CD4-positive, alpha-beta T cell treated with Interleukin-10 for 1 hour (primary cell): ENCODE results near the gene CDX2.

Experiments
- DNase-seq: peaks from one replicate; pipeline ENCODE4 v3.0.0-alpha.2; 2020

Gene CDX2

GRCh38 chr13:27928353-27928804 lies 40.7 kb downstream of the CDX2 start:
- DNase-seq = no peak

- DNase-seq = no peak
These were observed 41.4 kb downstream of the CDX2 start for GRCh38 chr13:27927444-27928352.

GRCh38 chr13:27926644-27927434 lies 42.3 kb downstream of the CDX2 start:
- no peak for DNase-seq

GRCh38 chr13:27925220-27925991 lies 43.7 kb downstream of the CDX2 start:
- no peak for DNase-seq

- DNase-seq = no peak
These were observed 44.5 kb downstream of the CDX2 start for GRCh38 chr13:27924529-27925141.

- no peak for DNase-seq
These were observed 45.2 kb downstream of the CDX2 start for GRCh38 chr13:27923794-27924528.

GRCh38 chr13:27922883-27923612 lies 46.1 kb downstream of the CDX2 start:
- DNase-seq = no peak

- no peak for DNase-seq
These were observed 46.9 kb downstream of the CDX2 start for GRCh38 chr13:27921961-27922882.

- DNase-seq = no peak
These were observed 47.6 kb downstream of the CDX2 start for GRCh38 chr13:27921421-27921960.

- no peak for DNase-seq
These were observed 48.3 kb downstream of the CDX2 start for GRCh38 chr13:27920677-27921420.

- DNase-seq = no peak
These were observed 49.0 kb downstream of the CDX2 start, which contains the start of gene PDX1 for GRCh38 chr13:27919934-27920676. PDX1 (plus strand) TSS chr13:27920000; CDS start chr13:27920139, 139 bp downstream.

GRCh38 chr13:27919659-27919933 lies 49.5 kb downstream of the CDX2 start:
- no peak for DNase-seq

GRCh38 chr13:27918918-27919658 lies 50.0 kb downstream of the CDX2 start:
- DNase-seq = no peak

- no peak for DNase-seq
These were observed 50.8 kb downstream of the CDX2 start for GRCh38 chr13:27918041-27918917.

- DNase-seq = no peak
These were observed 51.8 kb downstream of the CDX2 start for GRCh38 chr13:27917121-27917947.
